AG09319 (cell line): ENCODE results near the gene CMIP.

ENCODE experiments used
- DNase-seq: peaks from one replicate; pipeline ENCODE4 v3.0.0-alpha.2; 2010; ENCODE audit warnings: low read depth; ENCODE audit errors: extremely low read depth
- CTCF ChIP-seq: IDR thresholded peaks from 2 replicates; pipeline ENCODE4 v1.5.1; 2011; ENCODE audit warnings: low read depth, mild to moderate bottlenecking, inconsistent platforms, low read length, moderate library complexity

Gene CMIP

GRCh38 chr16:81629896-81630634, 185.5 kb downstream of the CMIP start:
- no peak for TF ChIP-seq CTCF
- no peak for DNase-seq

GRCh38 chr16:81630635-81631031, 186.0 kb downstream of the CMIP start:
- DNase-seq, result no peak
- no peak for TF ChIP-seq CTCF

- TF ChIP-seq CTCF, result no peak
- no peak for DNase-seq
These were observed 188.0 kb downstream of the CMIP start for GRCh38 chr16:81632392-81633146.

GRCh38 chr16:81633147-81633619, 188.6 kb downstream of the CMIP start:
- no peak for DNase-seq
- no peak for TF ChIP-seq CTCF

- no peak for TF ChIP-seq CTCF
- no peak for DNase-seq
These were observed 189.2 kb downstream of the CMIP start for GRCh38 chr16:81633680-81634379.

- TF ChIP-seq CTCF, result no peak
These were observed 189.9 kb downstream of the CMIP start for GRCh38 chr16:81634380-81635062.

More at GRCh38 chr16:81634380-81635062, 189.9 kb downstream of the CMIP start:
- DNase-seq, result no peak
